ENCODE data around the gene RPS27A. TPM values are rescaled to one million over a fixed set of nuclear protein-coding genes. Genes with fewer than 3 reads are reported as not detected.
"Not testable (repeated sequence)": the region's sequence is repeated elsewhere in the genome, so short reads cannot be mapped to it uniquely, and the experiment has no call there.

Gene RPS27A
- total RNA-seq, 4 donors from 2014 or later = 888 to 1,822 (median 1,618) TPM

DNA sequence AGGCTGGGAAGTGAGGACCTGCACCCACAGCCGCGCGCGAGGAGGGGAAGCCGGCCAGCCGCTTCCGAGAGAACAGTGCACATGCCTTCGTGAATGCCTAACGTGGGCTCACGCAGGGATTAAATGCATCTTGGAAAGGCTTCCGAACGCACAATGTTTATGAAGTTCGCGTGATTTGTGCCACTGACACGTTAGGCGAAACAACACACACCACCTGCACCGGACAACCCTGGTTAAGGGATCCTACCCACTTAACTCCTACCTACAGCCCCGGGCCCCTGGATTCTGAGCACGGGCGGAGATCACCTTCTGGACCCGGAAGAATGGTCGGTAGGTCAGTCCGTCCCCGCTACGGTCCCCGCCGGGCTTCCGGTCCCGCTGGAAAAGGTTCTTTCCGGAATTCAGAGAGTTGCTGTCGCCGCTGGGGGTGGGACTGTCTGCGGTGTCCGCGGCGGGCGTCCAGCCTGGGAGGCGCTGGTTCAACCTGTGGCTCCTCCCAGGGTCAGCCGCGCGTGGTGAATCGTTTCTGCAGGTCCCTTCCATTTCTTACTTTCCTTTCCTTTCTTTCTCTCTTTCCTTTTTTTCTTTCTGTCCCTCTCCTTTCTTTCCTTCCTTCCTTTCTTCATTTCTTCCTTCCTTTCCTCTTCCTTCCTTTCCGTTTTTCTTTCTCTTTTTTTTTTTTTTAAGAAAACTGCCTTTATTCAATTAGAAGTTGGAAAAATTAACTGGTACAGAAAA lies 36.6 kb downstream of the RPS27A start, which contains the start of gene MTIF2:
Gene MTIF2, minus strand, starts transcription at position 325 of the 738 bp plus-strand sequence. CDS start 5,373 bp downstream, outside the sequence.
- DNase-seq (ENCODE audit: low spot score in 2 of 2) = peak; percentile 97
- no peaks in the 10 kb centered on the region for H3K9me3 ChIP-seq
- H3K36me3 ChIP-seq = peaks cover 18% of the 10 kb centered on the region
- peak within 1 kb of the TSS; percentile 90 for H3K27ac ChIP-seq
- under 1% methylated on average over 34 of the region's 43 CpGs for WGBS
- TF ChIP-seq POLR2AphosphoS5 (IDR thresholded peaks at IDR 0.05) = peak in 2 of 3 donors; percentile 81 to 90
- TF ChIP-seq EP300 (IDR thresholded peaks at IDR 0.05) = no peak
- TF ChIP-seq POLR2A (IDR thresholded peaks at IDR 0.05) = peak; percentile 46 to 68
- peaks cover 21% of the 10 kb centered on the region for H3K4me1 ChIP-seq
- H3K4me3 ChIP-seq = peak within 1 kb of the TSS; percentile 82
- H3K27me3 ChIP-seq = no peaks in the 10 kb centered on the region

DNA sequence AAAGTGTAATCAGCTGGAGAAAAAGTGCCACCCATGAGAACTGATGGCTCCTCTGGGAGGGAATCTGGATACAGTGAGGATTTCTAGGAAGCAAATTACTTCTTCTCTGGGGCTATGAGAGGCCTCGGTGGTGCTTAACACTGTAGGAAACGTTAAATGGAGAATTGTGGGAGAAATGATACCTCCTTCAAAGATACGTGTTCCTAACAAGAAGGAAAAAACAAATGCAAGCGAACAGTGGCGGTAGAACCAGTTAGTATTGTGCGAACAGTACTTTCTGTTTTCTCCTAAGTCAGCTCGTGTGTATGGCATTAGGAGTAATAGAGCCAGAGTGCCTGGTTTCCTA lies 37.1 kb downstream of the RPS27A start:
- H3K4me1 ChIP-seq = peaks cover 21% of the 10 kb centered on the region
- no peak for DNase-seq (ENCODE audit: low spot score in 2 of 2)
- H3K27ac ChIP-seq = peak overlapping the region; percentile 90
- peak overlapping the region; percentile 82 for H3K4me3 ChIP-seq
- WGBS = 22% methylated on average over 7 of the region's 7 CpGs
- TF ChIP-seq, protein P1, sequence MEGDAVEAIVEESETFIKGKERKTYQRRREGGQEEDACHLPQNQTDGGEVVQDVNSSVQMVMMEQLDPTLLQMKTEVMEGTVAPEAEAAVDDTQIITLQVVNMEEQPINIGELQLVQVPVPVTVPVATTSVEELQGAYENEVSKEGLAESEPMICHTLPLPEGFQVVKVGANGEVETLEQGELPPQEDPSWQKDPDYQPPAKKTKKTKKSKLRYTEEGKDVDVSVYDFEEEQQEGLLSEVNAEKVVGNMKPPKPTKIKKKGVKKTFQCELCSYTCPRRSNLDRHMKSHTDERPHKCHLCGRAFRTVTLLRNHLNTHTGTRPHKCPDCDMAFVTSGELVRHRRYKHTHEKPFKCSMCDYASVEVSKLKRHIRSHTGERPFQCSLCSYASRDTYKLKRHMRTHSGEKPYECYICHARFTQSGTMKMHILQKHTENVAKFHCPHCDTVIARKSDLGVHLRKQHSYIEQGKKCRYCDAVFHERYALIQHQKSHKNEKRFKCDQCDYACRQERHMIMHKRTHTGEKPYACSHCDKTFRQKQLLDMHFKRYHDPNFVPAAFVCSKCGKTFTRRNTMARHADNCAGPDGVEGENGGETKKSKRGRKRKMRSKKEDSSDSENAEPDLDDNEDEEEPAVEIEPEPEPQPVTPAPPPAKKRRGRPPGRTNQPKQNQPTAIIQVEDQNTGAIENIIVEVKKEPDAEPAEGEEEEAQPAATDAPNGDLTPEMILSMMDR (IDR thresholded peaks at IDR 0.05) = no peak
- TF ChIP-seq POLR2AphosphoS5 (IDR thresholded peaks at IDR 0.05) (no peak), POLR2A (IDR thresholded peaks at IDR 0.05) (no peak), EP300 (IDR thresholded peaks at IDR 0.05) (no peak)
- peaks cover 13% of the 10 kb centered on the region for H3K36me3 ChIP-seq
- H3K27me3 ChIP-seq = no peaks in the 10 kb centered on the region
- no peaks in the 10 kb centered on the region for H3K9me3 ChIP-seq

DNA sequence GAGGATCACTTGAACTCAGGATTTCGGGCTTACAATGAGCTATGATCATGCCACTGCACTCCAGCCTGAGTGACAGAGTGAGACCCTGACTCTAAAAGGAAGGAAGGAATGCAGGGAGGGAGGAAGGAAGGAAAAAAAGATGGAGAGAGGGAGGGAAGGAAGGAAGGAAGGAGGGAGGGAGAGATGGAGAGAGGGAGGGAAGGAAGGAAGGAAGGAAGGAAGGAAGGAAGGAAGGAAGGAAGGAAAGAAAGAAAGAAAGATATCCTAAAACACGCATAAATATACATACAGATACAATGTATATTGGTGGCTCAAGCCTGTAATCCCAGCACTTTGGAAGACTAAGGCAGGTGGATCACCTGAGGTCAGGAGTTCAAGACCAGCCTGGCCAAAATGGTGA lies 41.9 kb downstream of the RPS27A start:
- not testable (repeated sequence) for H3K4me3 ChIP-seq; H3K27me3 ChIP-seq; H3K9me3 ChIP-seq; H3K36me3 ChIP-seq; H3K27ac ChIP-seq; DNase-seq (ENCODE audit: low spot score in 2 of 2)
- peaks cover 10% of the 10 kb centered on the region for H3K4me1 ChIP-seq
- WGBS = 91% methylated on average over 2 of the region's 2 CpGs

DNA sequence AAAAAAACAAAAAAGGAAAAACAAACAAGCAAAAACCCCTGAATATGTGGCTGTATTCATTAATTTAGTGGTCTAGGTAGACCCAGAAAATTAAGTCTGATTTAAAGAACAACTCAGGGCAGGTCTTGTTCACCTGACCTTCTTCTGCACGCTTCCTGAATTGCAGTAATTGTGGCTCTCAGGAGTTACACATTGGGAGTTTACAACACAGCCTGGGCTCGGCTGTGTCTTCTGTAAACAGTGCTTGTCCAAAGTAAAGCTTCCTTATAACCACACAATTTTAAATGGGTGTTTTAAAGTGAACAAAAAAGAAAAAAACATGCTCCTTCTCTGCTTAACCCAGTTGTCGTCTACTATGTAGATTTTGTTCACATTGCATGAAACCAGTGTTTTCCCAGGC lies 44.8 kb downstream of the RPS27A start:
- H3K4me1 ChIP-seq = peaks cover 7% of the 10 kb centered on the region
- TF ChIP-seq POLR2AphosphoS5 (IDR thresholded peaks at IDR 0.05) (no peak), EP300 (IDR thresholded peaks at IDR 0.05) (no peak)
- H3K9me3 ChIP-seq = no peaks in the 10 kb centered on the region
- H3K36me3 ChIP-seq = no peaks in the 10 kb centered on the region
- no peak overlapping the region for H3K4me3 ChIP-seq
- no peaks in the 10 kb centered on the region for H3K27me3 ChIP-seq
- WGBS = 78% methylated on average over 3 of the region's 3 CpGs
- H3K27ac ChIP-seq = no peak overlapping the region
- no peak for DNase-seq (ENCODE audit: low spot score in 2 of 2)

DNA sequence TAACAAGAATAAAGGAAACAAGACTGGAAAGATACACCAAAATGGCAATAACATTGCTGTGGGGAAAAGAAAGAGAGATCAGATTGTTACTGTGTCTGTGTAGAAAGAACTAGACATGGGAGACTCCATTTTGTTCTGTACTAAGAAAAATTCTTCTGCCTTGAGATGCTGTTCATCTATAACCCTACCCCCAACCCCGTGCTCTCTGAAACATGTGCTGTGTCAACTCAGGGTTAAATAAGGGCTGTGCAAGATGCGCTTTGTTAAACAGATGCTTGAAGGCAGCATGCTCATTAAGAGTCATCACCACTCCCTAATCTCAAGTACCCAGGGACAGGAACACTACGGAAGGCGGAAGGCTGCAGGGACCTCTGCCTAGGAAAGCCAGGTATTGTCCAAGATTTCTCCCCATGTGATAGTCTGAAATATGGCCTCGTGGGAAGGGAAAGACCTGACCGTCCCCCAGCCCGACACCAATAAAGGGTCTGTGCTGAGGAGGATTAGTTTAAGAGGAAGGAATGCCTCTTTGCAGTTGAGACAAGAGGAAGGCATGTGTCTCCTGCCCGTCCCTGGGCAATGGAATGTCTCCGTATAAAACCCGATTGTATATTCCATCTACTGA lies 46.8 kb downstream of the RPS27A start:
- H3K9me3 ChIP-seq; H3K4me3 ChIP-seq; H3K27me3 ChIP-seq; H3K27ac ChIP-seq; DNase-seq (ENCODE audit: low spot score in 2 of 2); H3K36me3 ChIP-seq: not testable (repeated sequence)
- WGBS = 62% methylated on average over 10 of the region's 10 CpGs
- peaks cover 14% of the 10 kb centered on the region for H3K4me1 ChIP-seq

DNA sequence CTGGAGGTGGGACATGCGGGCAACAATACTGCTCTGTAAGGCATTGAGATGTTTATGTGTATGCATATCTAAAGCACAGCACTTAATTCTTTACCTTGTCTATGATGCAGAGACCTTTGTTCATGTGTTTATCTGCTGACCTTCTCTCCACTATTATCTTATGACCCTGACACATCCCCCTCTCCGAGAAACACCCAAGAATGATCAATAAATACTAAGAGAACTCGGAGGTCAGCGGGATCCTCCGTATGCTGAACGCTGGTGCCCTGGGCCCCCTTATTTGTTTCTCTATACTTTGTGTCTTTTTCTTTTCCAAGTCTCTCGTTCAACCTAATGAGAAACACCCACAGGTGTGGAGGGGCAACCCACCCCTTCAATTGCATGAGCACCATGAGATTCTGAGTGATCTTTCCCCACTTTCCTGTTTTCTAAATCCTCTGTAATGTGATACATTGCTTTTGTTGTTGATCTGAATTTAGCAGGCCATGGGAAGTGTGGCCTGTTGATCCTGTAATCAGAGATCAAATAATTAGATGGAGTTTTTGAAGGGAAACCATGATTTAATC lies 47.5 kb downstream of the RPS27A start:
- not testable (repeated sequence) for H3K27ac ChIP-seq

DNA sequence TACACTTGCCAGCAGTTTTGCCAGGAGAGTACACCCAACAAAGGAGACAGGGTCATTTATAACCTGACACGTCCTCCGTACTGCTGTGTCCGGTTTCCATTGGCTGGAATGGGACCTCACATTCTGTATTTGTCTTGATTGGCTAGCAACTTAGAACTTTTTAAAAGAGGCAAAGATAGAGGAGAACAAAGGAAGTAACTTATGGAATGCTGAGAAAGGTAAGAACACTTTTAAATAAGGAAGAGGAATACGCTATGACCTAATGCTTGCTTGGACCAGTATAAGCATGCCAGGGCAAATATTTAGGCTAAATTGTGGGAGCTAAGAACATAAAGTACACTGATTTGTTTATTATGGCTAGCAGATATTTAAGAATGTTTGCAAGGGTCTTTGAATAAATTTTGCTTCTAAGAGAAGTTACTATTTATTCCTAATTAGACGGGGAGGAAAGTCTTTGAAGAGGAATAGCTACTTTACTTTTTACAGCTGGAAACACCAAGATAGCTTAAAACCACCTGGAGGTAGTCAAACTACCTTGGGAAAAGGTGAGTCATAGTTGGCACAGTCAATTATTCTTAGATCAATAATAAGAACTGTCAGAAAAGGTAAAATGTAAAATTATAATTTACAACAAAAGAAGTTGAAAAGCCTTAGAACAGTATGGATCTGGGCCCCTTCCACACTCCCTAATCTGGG lies 48.5 kb downstream of the RPS27A start:
- H3K9me3 ChIP-seq; DNase-seq (ENCODE audit: low spot score in 2 of 2); H3K27me3 ChIP-seq; H3K36me3 ChIP-seq: not testable (repeated sequence)
- Histone ChIP-seq H3K4me3 (peak overlapping the region; percentile 84), H3K4me1 (peaks cover 14% of the 10 kb centered on the region), H3K27ac (peak overlapping the region; percentile 88)
- 65% methylated on average over 5 of the region's 5 CpGs for WGBS

More for the DNA sequence above, 47.5 kb downstream of the RPS27A start:
- 66% methylated on average over 7 of the region's 7 CpGs for WGBS
- peaks cover 14% of the 10 kb centered on the region for H3K4me1 ChIP-seq
- not testable (repeated sequence) for H3K36me3 ChIP-seq; H3K27me3 ChIP-seq; DNase-seq (ENCODE audit: low spot score in 2 of 2); H3K4me3 ChIP-seq; H3K9me3 ChIP-seq
